ENCODE measurements around the gene STIL.
A peak's percentile ranks its signal among the peaks of the same experiment; 100 is the strongest.

- TF ChIP-seq CTCF (IDR thresholded peaks at IDR 0.05): no peak
- peak; percentile 11 to 45 for TF ChIP-seq POLR2A (IDR thresholded peaks at IDR 0.05)
Observed at GRCh38 chr1:47211796-47212269, 102.1 kb downstream of the STIL start.
